IPS-11a (cell line): ENCODE measurements around the gene VMAC.

Experiments
- H3K4me3 ChIP-seq: one replicate; pipeline ENCODE4 v1.5.1; 2013; ENCODE audit warnings: low read depth, low read length, control low read depth

Gene VMAC

DNA sequence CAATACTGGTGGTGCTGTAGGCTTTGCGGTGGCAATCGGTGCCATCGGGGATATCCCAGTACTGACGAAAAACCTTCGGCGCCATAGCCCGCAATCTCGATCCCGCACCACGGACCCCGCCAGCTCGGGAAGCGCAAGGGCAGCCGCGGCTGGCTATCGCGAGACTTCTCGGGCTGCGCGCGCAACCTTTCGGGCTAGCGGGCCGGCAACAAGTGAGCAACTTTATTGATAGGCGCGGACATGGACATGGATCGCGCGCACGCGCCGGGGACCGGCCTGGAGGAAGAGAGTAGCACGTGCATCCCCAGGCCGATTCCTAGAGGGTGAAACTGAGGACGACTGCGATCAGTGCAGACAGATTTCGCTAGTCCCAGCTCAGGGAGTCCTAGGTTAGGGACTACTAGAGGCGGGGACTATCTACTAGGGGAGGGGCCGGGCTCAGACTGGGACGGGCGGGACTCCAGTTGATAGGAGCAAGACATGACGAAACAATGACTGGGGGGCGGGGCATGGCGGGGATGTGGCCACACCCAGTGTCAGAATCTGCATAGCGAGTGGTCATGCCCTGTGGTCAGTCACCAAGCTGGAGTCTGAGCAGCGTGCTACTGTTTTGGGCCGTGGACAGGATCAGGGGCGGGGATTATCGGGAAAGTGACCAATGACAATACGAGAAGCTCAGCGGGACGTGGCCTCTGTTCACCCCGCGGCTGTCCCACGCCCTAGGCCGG is 884 bp upstream of the VMAC start, which contains the start of gene NDUFA11:
Gene NDUFA11, minus strand, starts transcription at position 167 of the 728 bp plus-strand sequence. Its CDS starts 82 bp downstream, at position 85.
- H3K4me3 ChIP-seq = peak within 1 kb of the TSS; percentile 99

DNA sequence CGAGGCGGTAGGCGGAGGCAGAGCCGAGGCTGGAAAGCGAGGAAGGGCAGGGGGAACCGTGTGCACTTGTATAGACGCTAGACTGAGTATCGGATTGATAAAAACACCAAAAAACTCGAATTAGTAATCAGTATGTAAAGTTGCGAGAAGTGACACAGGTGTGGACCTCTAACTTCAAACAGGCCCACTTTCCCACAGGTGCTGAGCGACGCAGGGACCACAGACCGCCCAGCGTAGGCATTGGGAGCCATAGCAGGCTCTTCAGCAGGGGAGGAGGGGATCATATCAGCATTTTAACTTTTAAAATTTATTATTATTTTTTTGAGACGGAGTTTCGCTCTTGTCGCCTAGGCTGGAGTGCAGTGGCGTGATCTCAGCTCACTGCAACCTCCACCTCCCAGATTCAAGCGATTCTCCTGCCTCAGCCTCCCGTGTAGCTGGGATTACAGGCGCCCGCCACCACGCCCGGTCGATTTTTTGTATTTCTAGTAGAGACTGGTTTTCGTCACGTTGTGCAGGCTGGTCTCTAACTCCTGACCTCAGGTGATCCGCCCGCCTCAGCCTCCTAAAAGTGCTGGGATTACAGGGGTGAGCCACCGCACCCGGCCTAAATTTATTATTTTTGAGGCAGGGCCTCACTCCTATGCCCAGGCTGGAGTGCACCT is 574 bp downstream of the VMAC start:
- H3K4me3 ChIP-seq = peak overlapping the region; percentile 72

DNA sequence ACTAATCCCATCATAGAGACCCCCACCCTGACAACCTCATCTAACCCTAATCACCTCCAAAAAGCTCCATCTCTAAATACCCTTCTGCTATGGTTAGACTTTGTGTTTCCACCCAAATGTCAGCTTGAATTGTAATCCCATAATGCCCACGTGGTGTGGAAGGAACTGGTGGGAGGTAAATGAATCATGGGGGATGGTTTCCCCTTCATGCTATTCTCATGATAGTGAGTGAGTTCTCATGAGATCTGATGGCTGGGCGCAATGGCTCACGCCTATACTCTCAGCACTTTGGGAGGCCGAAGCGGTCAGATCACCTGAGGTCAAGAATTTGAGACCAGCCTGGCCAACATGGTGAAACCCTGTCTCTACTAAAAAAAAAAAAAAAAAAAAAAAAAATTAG is 2.6 kb downstream of the VMAC start:
- no peak overlapping the region for H3K4me3 ChIP-seq

DNA sequence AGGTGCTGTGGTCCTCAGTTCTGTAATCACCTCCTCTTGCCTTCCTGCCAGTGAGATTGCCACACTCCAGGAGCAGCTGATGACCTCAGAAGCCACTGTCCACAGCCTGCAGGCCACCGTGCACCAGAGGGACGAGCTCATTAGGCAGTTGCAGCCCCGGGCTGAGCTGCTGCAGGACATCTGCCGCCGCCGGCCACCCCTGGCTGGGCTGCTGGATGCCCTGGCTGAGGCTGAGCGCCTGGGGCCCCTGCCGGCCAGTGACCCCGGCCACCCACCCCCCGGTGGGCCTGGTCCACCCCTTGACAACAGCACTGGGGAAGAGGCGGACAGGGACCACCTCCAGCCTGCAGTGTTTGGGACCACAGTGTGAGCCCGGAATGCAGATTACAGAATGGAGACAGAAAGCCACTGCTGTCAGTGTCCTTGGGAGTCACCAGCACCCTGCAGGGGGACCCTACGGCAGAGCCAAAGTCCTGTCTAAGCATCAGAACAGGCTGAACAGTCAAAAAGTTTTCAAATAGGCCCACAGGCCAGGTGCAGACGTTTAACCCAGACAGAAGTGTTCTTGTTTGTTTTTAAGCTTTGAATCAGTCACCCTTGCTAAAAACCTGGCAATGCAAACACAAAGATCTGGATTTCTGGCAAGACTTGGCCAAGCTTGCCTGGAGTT is 4.2 kb downstream of the VMAC start:
- no peak overlapping the region for H3K4me3 ChIP-seq

DNA sequence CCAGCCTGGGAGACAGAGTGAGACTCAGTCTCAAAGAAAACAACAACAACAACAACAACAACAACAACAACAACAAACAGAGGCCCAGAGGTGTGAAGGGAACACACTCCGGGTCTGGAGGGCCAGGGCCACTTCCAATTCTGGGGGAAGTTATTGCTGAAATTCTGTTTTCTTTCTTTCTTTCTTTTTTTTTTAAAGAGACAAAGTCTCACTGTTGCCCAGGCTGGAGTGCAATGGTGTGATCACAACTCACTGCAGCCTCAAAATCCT is 5.9 kb downstream of the VMAC start:
- H3K4me3 ChIP-seq = no peak overlapping the region

- H3K4me3 ChIP-seq = no peak overlapping the region
These were observed 6.7 kb downstream of the VMAC start for GRCh38 chr19:5911366-5911765.

- H3K4me3 ChIP-seq = no peak within 1 kb of the TSS
These were observed 9.2 kb downstream of the VMAC start, which contains the start of gene CAPS for GRCh38 chr19:5913739-5914357. Gene CAPS (plus strand): TSS chr19:5914254. CDS start chr19:5914407, 153 bp downstream.

- H3K4me3 ChIP-seq = no peak overlapping the region
These were observed 9.7 kb downstream of the VMAC start for GRCh38 chr19:5914358-5914774.

- no peak overlapping the region for H3K4me3 ChIP-seq
These were observed 10.5 kb downstream of the VMAC start for GRCh38 chr19:5914946-5915781.

- H3K4me3 ChIP-seq = no peak overlapping the region
These were observed 11.1 kb downstream of the VMAC start for GRCh38 chr19:5915782-5916165.

DNA sequence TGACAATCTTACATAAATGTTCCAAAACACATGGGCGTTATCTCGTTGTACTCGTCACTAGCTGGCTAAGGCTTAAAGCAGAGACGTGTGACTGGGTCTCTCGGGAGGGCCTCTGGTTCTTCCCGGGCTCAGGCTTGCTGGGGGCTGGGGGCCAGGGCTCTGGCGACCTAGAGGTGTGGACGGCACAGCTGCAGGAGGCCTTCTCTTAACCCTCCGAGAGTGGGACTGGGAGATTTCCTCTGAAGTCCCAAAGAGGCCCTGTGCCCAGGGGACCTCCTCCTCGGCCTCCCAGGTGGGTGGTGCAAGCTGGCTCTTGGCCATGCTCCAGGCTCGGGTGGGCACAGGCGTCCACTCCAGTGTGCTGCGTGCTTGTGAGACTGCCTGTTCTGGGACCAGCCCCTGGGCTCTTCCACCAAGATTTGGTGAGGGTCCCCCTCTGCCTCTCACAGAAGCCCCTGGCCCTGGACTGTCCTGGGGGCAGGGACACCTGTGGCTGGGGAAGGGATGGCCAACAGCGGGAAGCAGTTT is 11.6 kb downstream of the VMAC start:
- no peak overlapping the region for H3K4me3 ChIP-seq

GRCh38 chr19:5917431-5918107 is 12.9 kb downstream of the VMAC start:
- H3K4me3 ChIP-seq = no peak overlapping the region

DNA sequence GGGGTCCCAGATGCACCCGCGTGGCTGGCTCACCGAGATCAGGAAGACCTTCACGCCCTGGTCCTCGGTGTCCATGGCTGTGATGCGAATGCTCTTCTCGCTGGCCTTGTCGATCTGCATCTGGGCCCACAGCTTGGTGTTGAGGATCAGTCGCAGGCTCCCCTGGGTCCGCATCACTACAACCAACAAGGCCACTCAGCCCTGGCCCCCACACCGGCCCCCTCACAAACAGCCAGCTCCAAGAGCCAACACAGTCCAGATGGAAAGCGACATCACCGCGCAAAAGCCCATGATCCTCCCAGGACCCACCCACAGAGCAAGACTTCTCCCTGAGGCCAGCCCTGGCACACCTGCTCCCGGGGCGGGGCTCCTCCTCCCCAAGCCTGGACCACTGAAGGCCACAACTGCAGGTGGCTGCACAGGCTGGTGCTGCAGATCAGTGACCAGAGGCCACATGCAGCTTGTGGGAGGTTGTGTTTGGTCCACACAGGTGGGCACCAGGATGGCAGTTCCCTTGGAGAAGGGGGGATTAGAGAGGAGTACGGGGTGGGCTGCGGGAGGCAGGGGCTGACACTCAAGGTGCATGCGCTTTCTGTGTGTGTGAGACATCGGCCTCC is 13.9 kb downstream of the VMAC start:
- H3K4me3 ChIP-seq = no peak overlapping the region

- H3K4me3 ChIP-seq = no peak overlapping the region
These were observed 17.0 kb downstream of the VMAC start for GRCh38 chr19:5921516-5922160.

DNA sequence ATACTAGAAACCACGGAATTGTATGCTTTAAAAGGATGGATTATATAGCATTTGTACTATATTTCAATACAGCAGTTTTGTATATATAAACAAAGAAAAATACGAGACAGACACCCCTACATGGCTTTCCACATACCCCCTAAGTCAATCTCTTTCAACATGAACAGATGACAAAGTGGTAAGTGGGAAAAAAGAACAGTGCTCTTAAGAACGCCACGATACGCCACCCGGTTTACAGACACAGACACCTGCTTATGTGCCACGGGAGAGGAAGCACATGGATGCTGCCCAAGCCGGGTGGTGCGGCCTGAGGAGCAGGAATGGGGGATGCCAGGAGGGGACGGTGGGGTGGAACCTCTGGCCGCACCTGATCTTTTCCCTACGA is 17.5 kb downstream of the VMAC start:
- H3K4me3 ChIP-seq = no peak overlapping the region

DNA sequence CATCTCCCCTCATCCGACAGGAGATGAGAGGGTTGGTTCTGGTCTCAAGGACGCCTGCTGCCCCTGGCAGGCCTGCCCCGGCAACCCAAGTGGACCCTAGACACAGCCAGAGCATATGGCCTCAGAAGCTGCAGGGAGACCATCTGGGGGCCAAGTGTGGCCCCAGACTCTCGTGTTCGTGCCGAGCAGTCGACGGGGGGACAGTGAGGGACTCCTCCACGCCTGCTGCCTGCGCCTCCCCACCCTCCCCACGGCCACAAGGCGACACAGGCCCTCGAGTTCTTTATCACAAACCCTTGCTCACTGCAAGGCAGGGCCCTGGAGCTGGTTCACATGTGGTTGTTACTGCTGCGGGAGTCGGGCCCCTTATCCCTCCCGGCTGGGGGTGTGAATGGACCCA is 18.7 kb downstream of the VMAC start:
- H3K4me3 ChIP-seq = no peak overlapping the region

DNA sequence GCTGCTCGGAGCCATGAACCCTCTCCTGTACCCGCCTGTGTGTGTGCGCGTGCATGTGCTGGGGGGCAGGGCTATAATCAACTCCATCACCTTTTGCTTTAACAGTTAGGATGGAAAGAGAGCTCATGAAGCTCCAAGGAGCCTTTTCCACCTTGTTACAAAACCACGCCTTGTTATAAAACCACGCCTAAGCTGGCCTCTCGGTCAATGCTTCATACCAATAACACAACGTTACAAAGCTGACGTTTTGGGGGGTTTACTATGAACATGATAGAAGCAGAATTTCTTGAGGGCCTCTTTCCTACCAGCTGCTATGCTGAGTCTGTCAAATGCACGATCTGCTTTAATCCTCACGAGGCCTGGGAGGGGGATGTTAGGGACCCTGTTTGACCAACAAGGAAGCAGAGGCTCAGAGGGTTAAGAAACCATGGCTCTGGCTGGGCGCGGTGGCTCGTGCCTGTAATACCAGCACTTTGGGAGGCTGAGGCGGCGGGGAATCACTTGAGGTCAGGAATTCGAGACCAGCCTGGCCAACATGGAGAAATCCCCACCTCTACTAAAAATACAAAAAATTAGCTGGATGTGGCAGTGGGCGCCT is 21.3 kb downstream of the VMAC start:
- no peak overlapping the region for H3K4me3 ChIP-seq

DNA sequence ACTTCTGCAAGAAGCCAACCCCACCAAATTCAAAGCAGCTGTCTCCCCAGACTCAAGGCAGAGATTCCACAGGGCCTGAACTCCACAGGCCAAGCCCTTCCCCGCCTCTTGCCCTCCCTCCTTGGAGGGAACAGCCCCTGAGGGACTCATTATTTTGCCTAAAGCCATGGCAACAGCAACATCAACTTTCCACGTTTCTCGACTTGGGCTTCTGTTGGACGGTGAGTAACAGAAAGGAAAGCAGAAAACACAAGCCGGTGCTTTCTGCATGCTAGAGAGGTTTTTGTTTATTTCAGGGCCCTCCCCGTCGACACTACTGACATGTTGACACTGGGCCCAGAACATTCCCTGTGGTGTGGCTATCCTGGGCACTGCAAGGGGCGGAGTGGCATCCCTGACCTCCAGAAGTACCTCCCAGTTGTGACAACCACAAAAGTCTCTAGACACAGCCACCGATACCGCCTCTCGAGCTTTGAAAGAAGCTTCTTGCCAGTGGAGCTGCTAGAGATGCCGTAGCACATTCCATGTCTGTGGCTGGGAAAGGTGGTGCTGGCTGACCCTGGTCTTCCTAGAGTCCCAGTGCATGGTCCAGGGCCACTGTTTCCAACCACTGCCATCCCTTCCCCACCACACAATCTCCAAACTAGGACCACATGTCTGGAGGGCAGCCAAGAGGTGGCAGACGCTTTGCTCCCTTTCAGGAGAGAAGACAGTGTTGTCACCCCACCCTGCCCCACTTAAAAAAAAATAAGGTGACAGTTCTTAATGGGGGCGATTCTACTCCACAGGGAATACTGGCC is 22.2 kb downstream of the VMAC start:
- no peak overlapping the region for H3K4me3 ChIP-seq
